ENCODE results near the gene LRMDA.

Gene LRMDA

GRCh38 chr10:76354212-76354738 lies 922.9 kb downstream of the LRMDA start:
- no peak for DNase-seq (ENCODE audit: low spot score)
- no peak for TF ChIP-seq CTCF (IDR thresholded peaks at IDR 0.05)
- Histone ChIP-seq H3K4me3 (no peak overlapping the region), H3K27ac (no peak overlapping the region)

DNA sequence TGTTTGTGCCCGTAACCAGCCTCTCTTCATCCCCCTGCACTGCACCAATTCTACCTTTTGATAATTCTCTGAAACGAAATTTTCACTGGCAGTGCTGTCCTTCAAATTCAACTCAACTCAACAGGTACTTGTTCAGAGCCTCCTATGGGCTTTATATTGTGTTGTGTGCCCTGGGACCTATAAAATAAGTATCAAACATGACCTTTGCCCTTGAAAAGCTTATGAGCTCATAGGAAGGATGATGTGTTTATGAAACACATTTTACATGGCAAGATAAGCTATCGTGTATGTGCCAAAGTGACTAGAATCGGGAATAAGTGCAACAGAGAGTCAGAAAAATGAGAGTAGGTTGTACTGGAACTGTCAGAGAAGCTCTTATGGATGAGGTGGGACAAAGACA lies 923.5 kb downstream of the LRMDA start:
- no peak for TF ChIP-seq CTCF (IDR thresholded peaks at IDR 0.05)
- no peak overlapping the region for H3K27ac ChIP-seq

DNA sequence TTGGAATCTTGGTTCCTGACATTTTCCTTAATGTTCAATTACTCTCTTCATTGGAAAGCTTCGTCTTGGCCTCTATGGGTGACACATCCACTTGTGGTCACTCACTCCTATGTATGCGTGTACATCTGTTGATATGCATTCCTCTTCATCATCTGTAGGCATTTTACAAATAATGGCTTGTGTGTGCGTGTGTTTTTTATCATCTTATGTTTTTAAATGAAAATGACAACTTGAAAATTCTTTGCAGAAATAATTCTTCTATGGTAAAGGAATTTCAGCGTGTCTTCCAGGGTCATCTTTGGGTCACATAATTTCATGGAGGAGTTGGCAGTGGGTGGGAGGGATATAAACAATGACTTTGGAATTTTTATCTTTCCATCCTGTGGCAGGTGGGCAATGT lies 925.1 kb downstream of the LRMDA start:
- TF ChIP-seq CTCF (IDR thresholded peaks at IDR 0.05) = no peak
- no peak for DNase-seq (ENCODE audit: low spot score)
- Histone ChIP-seq H3K4me3 (no peak overlapping the region), H3K27ac (no peak overlapping the region)

More for the DNA sequence above, 923.5 kb downstream of the LRMDA start:
- no peak overlapping the region for H3K4me3 ChIP-seq
- no peak for DNase-seq (ENCODE audit: low spot score)

DNA sequence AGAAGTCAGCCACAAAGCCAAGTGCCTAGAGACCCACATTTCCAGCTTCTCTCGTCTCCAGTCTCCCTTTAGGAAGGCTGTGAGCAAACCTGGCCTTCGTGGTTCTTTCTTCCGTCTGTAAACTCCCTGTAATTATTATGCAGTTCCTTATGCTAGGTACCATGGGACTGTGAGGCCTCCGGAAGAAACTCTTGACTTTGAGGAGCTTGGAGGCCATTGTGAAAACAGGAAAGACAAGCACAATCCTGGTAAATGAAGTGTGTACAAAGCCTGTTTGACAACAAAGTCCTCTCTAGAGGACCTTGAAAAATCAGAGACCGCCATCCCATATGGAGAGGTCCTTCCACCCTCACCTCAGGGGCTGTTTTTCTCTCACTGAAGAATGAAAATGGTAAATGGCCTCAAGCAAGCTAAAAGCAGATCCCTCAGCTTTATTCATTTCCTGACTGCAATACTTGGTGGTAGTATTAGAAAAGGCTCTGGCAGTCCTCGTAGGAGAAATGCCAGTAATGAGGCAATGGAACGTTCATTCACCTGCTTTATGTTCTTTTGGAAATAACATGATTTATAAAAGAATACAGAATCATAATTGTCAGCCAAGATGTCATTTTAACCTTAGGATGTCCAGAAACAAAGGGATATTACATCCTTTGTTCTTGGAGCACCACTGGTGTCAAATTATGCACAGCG lies 926.4 kb downstream of the LRMDA start:
- Histone ChIP-seq H3K27ac (no peak overlapping the region), H3K4me3 (no peak overlapping the region)
- DNase-seq (ENCODE audit: low spot score) = no peak
- TF ChIP-seq CTCF (IDR thresholded peaks at IDR 0.05) = no peak

DNA sequence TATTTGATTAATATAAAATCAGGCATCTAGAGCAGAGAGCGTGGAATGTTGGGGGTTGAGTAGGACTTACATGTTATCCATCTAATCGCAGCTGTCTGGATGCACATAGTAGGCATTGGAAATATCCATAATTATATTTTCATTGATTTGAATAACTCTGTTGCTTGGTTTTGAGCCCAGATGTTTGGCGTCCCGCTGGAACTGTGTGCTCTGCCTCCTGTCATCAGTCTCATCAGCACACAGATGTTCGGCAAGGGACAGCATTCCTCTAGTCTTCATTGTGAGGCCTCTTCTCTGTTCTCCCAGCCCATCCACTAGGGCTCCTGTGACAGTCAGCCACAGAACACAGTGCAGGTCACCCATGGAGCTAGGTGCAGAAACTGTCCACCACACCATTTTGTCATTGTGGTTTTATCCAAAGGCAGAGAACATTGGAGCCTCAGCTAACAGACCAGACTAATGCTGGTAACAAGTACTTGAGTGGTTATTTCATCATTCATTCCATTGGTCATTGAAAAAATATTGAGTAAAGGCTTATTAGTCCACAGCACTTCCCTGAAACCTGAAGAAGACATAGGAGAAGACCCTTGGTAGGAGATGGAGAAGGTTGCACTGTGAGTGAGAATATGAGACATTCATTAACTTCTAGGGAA lies 927.4 kb downstream of the LRMDA start:
- no peak overlapping the region for H3K27ac ChIP-seq
- no peak for TF ChIP-seq CTCF (IDR thresholded peaks at IDR 0.05)

DNA sequence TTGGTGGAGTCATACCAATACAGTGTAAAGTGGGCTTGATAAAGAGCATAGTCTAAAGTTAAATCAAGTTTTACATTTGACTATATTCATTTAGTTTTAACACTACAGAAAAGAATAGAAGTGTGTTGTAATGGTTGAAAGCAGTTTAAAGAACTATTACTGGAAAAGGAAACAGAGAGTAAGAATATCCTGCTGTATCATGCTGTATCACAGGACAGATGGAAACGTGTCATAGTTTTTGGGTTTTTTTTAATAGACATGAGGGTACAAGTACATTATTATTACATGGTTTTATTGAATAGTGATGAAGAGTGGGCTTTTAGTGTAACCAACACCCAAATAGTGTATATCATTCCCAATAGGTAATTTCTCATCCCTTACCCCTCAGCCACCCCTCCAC lies 944.3 kb downstream of the LRMDA start:
- no peak for TF ChIP-seq CTCF (IDR thresholded peaks at IDR 0.05)
- no peak overlapping the region for H3K4me3 ChIP-seq
- DNase-seq (ENCODE audit: low spot score) = no peak
- H3K27ac ChIP-seq = no peak overlapping the region

More for the DNA sequence above, 927.4 kb downstream of the LRMDA start:
- DNase-seq (ENCODE audit: low spot score) = no peak
- H3K4me3 ChIP-seq = no peak overlapping the region

Data from coronary artery (tissue), 2 donors.